Iris pigment epithelial cell (primary cell): ENCODE data around the gene LAMB1.
"Not testable (repeated sequence)": the region's sequence is repeated elsewhere in the genome, so short reads cannot be mapped to it uniquely, and the experiment has no call there.

Experiments
- DNase-seq: peaks from one replicate; pipeline ENCODE4 v3.0.0-alpha.2; 2011; ENCODE audit warnings: low read depth

The LAMB1 gene

GRCh38 chr7:107971613-107972012, 31.3 kb downstream of the LAMB1 start:
- DNase-seq: peak; percentile 28

GRCh38 chr7:107971100-107971499, 31.9 kb downstream of the LAMB1 start:
- DNase-seq: no peak

GRCh38 chr7:107969856-107970255, 33.1 kb downstream of the LAMB1 start:
- DNase-seq: no peak

- DNase-seq: no peak
Measured at GRCh38 chr7:107968449-107968848, 34.5 kb downstream of the LAMB1 start.

DNA sequence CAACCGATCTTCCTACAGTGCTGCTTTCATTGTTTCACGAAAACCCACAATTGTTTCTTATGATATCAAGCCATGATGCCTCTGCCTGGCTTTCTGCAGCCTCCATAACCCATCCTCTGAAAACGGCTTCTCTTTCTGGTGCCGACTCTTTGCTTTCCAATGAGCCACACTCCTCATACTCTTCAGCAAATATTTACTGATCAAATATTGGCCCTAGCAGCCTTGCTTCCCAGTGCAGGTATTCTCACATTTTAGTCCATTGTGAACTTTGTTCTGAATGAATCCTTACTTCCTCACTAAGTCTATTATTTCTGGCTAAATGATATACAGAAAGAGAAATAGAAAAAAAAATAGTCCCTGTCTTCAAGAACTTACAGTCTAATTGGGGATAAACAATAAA, 35.5 kb downstream of the LAMB1 start:
- DNase-seq: no peak

DNA sequence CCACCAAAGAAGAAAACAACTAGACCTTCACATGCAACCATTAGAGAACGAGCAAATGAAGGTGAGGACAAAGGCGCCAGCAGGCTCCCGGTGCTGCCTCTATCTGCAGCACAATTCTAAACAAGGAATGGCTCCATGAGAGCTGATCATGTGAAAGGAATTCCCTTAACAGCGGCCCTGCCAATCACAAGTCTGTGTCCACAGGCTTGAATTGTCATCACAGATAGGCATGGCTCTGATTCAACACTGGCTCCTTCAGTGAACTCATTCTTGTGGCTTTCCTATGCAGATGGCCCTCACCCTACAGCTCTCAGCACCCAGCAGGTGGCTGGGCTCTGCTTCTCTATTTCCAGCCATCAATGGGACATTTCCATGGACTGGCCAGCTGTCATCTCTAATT, 36.2 kb downstream of the LAMB1 start:
- peak; percentile 91 for DNase-seq

- no peak for DNase-seq
Measured at GRCh38 chr7:107964510-107964909, 38.5 kb downstream of the LAMB1 start.

DNA sequence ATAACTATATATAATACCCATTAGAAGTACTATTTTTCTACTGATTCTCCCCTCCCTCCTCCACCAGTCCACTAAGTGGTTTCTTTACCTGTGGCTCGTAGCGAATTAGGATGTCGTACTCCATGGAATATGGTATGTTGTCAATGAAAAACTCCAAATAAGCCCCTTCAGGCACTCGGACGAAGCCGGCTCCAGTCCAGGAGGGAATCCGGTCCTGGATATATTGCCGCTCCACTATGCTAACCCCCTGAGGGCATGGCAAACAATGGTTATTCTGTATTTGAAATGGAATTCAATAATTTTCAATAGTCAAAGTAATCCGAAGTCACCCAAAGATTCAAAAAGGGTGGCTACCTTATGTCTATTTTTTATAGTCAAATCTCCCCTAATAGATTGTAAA, 40.1 kb downstream of the LAMB1 start:
- no peak for DNase-seq

GRCh38 chr7:107961405-107961804, 41.6 kb downstream of the LAMB1 start:
- DNase-seq: no peak

DNA sequence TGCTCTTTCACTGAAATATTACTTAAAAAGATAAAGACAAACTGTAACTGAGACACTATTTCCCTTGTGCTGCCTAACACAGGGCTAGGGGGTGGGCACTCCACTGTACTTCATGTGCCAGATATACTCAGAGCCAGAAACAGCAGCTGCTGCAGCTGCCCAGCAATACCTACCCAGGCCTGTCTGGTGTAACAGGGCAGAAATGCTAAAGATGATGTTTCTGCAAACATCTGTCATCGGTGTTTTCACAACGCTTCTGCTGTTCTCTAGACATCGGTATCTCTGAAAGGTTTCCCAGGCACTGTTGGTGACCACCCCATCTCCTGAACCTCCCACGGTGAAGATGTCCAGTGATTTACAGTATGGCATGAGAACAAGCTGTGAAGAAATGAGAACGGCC, 42.7 kb downstream of the LAMB1 start:
- DNase-seq: no peak

- no peak for DNase-seq
Measured at GRCh38 chr7:107959527-107959898, 43.4 kb downstream of the LAMB1 start.

DNA sequence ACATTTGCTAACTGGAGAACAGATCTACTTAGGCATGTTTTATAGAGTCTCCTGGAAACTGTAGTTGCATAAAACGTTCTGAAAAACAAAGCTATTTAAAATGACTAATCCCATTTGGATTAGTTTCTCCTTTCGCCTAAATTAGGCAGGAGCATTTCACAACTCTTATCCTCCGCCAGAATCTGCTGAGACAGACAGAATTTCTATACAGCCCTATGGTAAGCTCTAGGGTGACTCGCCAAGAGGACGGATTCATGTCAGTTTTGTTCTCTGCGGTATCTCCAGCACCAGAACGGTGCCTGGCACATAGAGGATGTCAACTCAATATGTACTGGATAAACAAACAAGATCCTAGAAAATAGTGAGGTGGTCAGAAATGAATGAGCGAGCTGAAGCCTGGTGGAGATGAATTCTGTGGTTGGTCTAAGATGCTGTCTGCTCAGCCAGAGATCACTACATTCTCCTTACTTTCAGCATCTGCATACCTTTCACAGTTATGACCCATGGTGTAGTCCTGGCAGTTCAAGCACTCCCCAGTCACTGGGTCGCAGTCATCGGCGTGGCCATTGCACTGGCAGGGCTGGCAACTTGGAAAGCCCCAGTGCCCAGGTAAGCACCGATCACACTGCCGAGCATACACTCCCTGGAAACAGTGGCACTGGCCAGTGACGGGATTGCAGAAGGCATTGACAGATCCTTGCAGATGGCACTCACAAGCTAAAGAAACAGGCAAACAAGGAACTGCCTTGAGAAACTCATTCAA, 44.0 kb downstream of the LAMB1 start:
- DNase-seq: peak; percentile 94

DNA sequence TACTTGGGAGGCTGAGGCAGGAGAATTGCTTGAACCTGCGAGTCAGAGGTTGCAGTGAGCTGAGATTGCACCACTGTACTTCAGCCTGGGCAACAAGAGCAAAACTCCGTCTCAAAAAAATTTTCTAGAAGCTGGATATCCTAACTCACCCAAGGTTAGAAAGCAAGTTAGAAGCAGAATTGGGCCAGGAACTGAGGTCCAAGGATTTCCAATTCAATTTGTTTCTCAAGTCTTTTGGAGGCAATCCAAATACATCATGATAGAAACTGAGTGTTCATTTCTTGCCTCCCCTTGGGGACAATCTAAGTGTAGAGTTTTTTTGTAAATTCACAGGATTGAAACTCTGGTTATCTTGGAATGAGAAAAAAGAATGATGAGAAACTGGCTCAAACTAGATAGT, 45.5 kb downstream of the LAMB1 start:
- no peak for DNase-seq

GRCh38 chr7:107956950-107957349, 46.0 kb downstream of the LAMB1 start:
- DNase-seq: not testable (repeated sequence)

DNA sequence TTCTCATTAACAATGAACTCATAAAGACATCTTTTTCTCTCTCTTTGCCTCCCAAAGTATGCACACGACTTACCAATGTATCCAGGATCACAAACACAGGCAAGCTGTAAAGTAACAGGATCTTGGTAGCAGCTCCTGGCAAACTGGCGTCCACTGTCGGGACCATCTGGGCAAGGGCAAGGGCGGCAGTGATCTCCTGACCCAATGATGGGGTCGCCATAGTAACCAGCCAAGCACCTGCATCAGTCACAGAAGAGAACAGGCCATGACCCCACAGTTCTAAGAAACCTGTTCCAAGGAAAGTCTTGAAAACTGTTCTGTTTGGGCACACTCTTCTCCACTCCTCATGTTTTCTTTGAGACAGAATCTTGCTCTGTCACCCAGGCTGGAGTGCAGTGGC, 47.6 kb downstream of the LAMB1 start:
- no peak for DNase-seq

- no peak for DNase-seq
Measured at GRCh38 chr7:107953924-107954303, 49.0 kb downstream of the LAMB1 start.

- no peak for DNase-seq
Measured at GRCh38 chr7:107953265-107953923, 49.6 kb downstream of the LAMB1 start.

GRCh38 chr7:107951896-107952295, 51.1 kb downstream of the LAMB1 start:
- no peak for DNase-seq

GRCh38 chr7:107951172-107951787, 51.7 kb downstream of the LAMB1 start:
- DNase-seq: no peak

DNA sequence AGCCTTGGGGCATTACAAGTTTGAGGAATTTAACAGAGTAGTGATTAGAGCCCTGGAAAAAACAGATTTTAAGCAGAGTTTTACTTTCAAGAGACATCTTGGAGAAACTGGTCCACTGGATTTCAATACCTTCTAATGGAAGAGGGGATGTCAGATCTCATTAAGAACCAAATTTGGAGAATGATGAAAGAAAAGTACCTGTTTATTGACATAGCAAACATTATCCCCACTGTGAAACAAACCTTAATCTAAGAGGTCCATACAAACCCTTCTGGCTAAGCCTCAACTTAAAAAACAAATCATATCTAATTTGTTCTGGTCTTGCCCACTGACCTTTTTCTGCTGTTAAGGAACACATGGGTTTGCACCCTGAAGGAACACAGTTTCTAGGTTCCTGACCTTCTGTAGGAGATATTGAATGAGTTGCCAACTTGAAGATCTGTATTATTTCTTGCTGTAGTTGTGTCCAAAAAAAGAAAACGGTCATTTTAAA, 53.5 kb downstream of the LAMB1 start:
- no peak for DNase-seq

DNA sequence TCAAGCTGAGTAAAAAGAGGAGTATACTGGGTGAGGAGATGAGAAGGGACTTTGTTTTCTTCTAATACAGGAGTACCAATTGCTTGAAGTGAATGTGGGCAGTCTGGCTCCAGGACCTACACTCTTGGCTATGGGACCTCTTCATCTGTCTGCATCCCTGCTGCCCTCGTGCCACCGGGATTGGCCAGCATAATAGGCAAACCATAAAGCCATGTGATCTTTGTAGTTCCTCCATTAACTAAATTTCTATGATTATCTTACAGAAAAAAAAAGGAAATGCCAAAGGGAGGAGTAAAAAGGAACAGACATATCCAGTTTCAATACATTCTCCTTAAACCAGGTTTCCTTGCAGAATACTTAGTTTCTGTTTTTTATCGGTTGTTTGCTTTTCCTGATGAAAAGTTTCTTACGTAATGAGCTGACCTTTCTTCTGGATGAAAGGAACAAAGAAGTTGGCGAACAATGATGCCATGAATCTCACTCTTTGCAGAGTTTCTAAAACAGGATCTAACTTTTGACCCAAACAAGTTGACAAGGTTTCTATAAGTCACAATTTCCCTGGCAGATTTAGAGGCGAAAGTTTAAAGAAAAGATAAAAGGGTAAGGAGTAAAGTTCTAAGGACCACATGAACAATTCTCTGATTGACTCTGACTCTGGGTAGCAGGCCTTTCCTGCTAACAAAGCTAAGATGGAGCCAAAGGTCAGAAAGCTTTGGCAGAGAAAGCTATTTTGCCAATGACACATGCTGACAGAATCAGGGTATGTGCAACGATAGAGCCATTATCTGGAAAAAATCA, 54.1 kb downstream of the LAMB1 start:
- peak; percentile 91 for DNase-seq

DNA sequence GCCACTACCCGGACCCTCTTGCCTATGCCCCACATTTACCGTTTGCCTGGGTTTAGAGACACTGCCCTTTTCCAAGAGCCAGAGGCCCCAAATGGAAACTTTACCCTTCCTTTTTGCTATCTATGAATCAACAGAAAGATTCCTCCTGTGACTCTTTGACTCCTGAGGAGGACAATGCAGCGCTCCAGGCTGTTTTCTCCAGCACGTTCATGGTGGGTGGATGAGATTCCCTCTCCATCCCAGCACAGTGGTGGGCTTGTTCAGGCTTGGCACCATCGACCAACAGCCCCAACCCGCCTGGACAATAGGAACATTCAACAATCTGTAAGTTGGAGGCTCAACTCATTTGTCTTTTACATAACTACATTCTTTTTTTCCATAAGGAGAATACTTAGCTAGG, 56.1 kb downstream of the LAMB1 start:
- no peak for DNase-seq
